PC-9 (cell line): ENCODE data around the gene TCP11L1. TPM values are rescaled to one million over a fixed set of nuclear protein-coding genes. Genes with fewer than 3 reads are reported as not detected.

Source experiments
- BruUV-seq: library from RNA; stranded (reverse); fragments of 400-500 nt; replicated peaks from 2 replicates; lab custom pipeline; 2021; lab: Mats Ljungman, UMichigan
- CTCF ChIA-PET: fragments of 300-600 bp; sonication (Branson Sonifier 250); formaldehyde crosslinking; loops from one replicate; lab custom pipeline; 2022; ENCODE audit warnings: antibody characterized with exemption; lab: Charles Lee
- POLR2A ChIA-PET: fragments of 300-600 bp; sonication (Branson Sonifier 250); formaldehyde crosslinking; loops from one replicate; lab custom pipeline; 2022; ENCODE audit warnings: antibody characterized with exemption; ENCODE audit not compliant: unreplicated experiment; lab: Charles Lee
- DNase-seq, 2 experiments: peaks; one replicate each; pipeline versions ENCODE4 v3.0.0 to v3.0.0-alpha.2; 2015 to 2022; ENCODE audit warnings: mixed read lengths in 1 of 2
- H2AFZ ChIP-seq: fragments of 200-600 bp; sonication (generic); 2 replicates; pipeline ENCODE4 v1.8.1; 2017; ENCODE audit warnings: antibody characterized with exemption
- H3F3A ChIP-seq: fragments of 200-600 bp; sonication (generic); 2 replicates; pipeline ENCODE4 v1.8.1; 2017; ENCODE audit warnings: antibody characterized with exemption, mild to moderate bottlenecking, low read depth; ENCODE audit not compliant: insufficient read depth
- H3K27ac ChIP-seq: fragments of 200-600 bp; sonication (generic); 2 replicates; pipeline ENCODE4 v1.6.1; 2016; ENCODE audit warnings: mixed run types
- H3K27me3 ChIP-seq: fragments of 200-600 bp; sonication (generic); 2 replicates; pipeline ENCODE4 v1.6.1; 2016; ENCODE audit warnings: low read depth, mixed run types; ENCODE audit not compliant: insufficient read depth
- H3K36me3 ChIP-seq: fragments of 200-600 bp; sonication (generic); 2 replicates; pipeline ENCODE4 v1.6.1; 2016; ENCODE audit warnings: low read depth, mixed run types
- H3K4me1 ChIP-seq: fragments of 200-600 bp; sonication (generic); replicated peaks from 2 replicates; pipeline ENCODE4 v1.6.1; 2016; ENCODE audit warnings: mixed run types; ENCODE audit not compliant: insufficient read depth
- H3K4me2 ChIP-seq: fragments of 200-600 bp; sonication (generic); 2 replicates; pipeline ENCODE4 v1.6.1; 2017; ENCODE audit warnings: mixed run types
- H3K4me3 ChIP-seq: fragments of 200-600 bp; sonication (generic); 2 replicates; pipeline ENCODE4 v1.6.1; 2016; ENCODE audit warnings: mixed run types
- H3K79me2 ChIP-seq: fragments of 200-600 bp; sonication (generic); 2 replicates; pipeline ENCODE4 v1.6.1; 2017; ENCODE audit warnings: low read depth, mixed run types
- H3K9me2 ChIP-seq: fragments of 200-600 bp; sonication (generic); 2 replicates; pipeline ENCODE4 v1.8.1; 2017; ENCODE audit warnings: mild to moderate bottlenecking; ENCODE audit not compliant: insufficient read depth
- H3K9me3 ChIP-seq: fragments of 200-600 bp; sonication (generic); 2 replicates; pipeline ENCODE4 v1.8.1; 2016; ENCODE audit warnings: low read depth; ENCODE audit not compliant: insufficient read depth
- H4K20me1 ChIP-seq: fragments of 200-600 bp; sonication (generic); 2 replicates; pipeline ENCODE4 v1.8.1; 2017; ENCODE audit not compliant: insufficient read depth
- CTCF ChIP-seq: fragments of 200-600 bp; sonication (generic); conservative IDR thresholded peaks from 2 replicates; pipeline ENCODE4 v1.6.1; 2017; ENCODE audit warnings: mixed run types, antibody characterized with exemption, mild to moderate bottlenecking, moderate library complexity
- EZH2 ChIP-seq: fragments of 200-600 bp; sonication (generic); IDR thresholded peaks from 2 replicates; pipeline ENCODE4 v1.8.0; 2017; ENCODE audit warnings: antibody characterized with exemption, low read depth
- intact Hi-C: fragments of 100-400 bp; cut with micrococcal nuclease; formaldehyde crosslinking; loops from one replicate; pipeline ENCODE4 v1.10.0; 2022; ENCODE audit not compliant: unreplicated experiment
- total RNA-seq: library from RNA; stranded (reverse); gene quantifications from 2 replicates; pipeline ENCODE4 v1.2.3, GENCODE V29; 2021

Gene TCP11L1
- total RNA-seq, 1 experiment from 2014 or later = 8.1 TPM

- ChIA-PET POLR2A (no interaction called here), CTCF (no interaction called here)
- Histone ChIP-seq H3K9me3 (no peaks in the 10 kb centered on the region), H3K4me2 (no peak overlapping the region), H3K36me3 (no peaks in the 10 kb centered on the region), H3K4me3 (no peak overlapping the region), H3K9me2 (no peaks in the 10 kb centered on the region), H4K20me1 (no peaks in the 10 kb centered on the region), H2AFZ (no peak overlapping the region), H3K79me2 (no peaks in the 10 kb centered on the region), H3K4me1 (0 out of 2 replicates have a peak, but pooled peaks cover 3% of the 10 kb centered on the region), H3K27ac (no peak overlapping the region), H3K27me3 (peaks cover 4% of the 10 kb centered on the region; the same call in 1 of the 2 replicates), H3F3A (0 out of 2 replicates have a peak, but pooled peaks cover 5% of the 10 kb centered on the region)
- no TSS peak for BruUV-seq
- TF ChIP-seq CTCF (no peak), EZH2 (no peak)
- DNase-seq = no peak
- intact Hi-C loops = no loop called here
These were observed 21.9 kb upstream of the TCP11L1 start for GRCh38 chr11:33017478-33017877.

DNA sequence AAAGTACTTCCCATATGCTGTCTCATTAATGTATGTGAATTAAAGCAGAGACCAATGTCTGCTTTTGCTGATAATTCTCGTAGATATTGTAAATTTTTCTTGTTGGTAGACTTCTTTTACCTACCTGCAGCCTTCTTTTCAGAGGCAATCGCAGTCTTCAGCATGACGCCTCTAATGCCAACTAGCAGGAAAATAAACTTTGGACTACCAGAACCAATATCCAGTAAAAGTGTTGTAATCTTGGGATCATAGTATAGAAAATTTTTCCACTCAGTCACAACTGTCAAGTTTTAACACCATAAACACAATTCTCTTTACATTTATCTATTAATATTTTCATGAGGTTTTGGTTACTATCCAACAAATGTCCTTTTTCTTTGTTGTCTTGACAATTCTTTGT lies 21.4 kb upstream of the TCP11L1 start:
- DNase-seq = no peak
- no peak for TF ChIP-seq CTCF
- no peak for TF ChIP-seq EZH2
- Histone ChIP-seq H3K4me2 (no peak overlapping the region), H3K79me2 (no peaks in the 10 kb centered on the region), H4K20me1 (no peaks in the 10 kb centered on the region), H3K27me3 (peaks cover 4% of the 10 kb centered on the region; the same call in 1 of the 2 replicates), H3K9me3 (no peaks in the 10 kb centered on the region), H3K36me3 (no peaks in the 10 kb centered on the region), H3F3A (0 out of 2 replicates have a peak, but pooled peaks cover 5% of the 10 kb centered on the region), H3K4me3 (no peak overlapping the region), H3K4me1 (0 out of 2 replicates have a peak, but pooled peaks cover 3% of the 10 kb centered on the region), H3K27ac (no peak overlapping the region), H2AFZ (no peak overlapping the region), H3K9me2 (no peaks in the 10 kb centered on the region)
- POLR2A ChIA-PET = no interaction called here
- CTCF ChIA-PET = no interaction called here
- intact Hi-C loops = no loop called here
- BruUV-seq = no TSS peak

DNA sequence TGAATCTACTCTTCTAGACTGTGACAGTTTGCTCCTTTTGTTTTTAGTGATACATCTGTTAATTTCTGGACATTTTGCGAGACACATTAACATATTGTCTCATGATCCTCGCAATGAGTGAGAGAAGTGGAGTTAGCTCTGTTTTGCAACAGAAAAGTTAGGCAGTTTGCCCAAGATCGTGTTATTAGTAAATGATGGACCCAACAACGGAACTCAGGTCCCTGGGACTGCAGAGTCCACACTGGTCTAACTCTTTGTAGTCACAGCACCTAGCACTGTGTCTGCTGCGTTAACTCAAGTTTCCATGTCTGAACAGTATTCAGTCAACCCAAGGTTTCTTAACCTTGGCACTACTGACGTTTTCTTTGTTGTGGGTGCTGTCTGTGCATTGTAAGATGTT lies 20.5 kb upstream of the TCP11L1 start:
- Histone ChIP-seq H4K20me1 (no peaks in the 10 kb centered on the region), H3K4me3 (no peak overlapping the region), H3K36me3 (no peaks in the 10 kb centered on the region), H3K27me3 (peaks cover 4% of the 10 kb centered on the region; the same call in 1 of the 2 replicates), H3F3A (0 out of 2 replicates have a peak, but pooled peaks cover 5% of the 10 kb centered on the region), H3K27ac (no peak overlapping the region), H3K4me2 (no peak overlapping the region), H3K9me3 (no peaks in the 10 kb centered on the region), H3K79me2 (no peaks in the 10 kb centered on the region), H3K4me1 (0 out of 2 replicates have a peak, but pooled peaks cover 3% of the 10 kb centered on the region), H3K9me2 (no peaks in the 10 kb centered on the region), H2AFZ (no peak overlapping the region)
- CTCF ChIA-PET = no interaction called here
- no TSS peak for BruUV-seq
- POLR2A ChIA-PET = no interaction called here
- intact Hi-C loops = no loop called here
- no peak for TF ChIP-seq EZH2
- DNase-seq = no peak

- CTCF ChIA-PET = interaction anchor here (0.6 kb wide), 1 partner anchor 12 kb away, joined by 3 read pairs; no protein-coding TSS in a partner anchor
These were observed 17.9 kb upstream of the TCP11L1 start for GRCh38 chr11:33021501-33021900.

More at GRCh38 chr11:33021501-33021900, 17.9 kb upstream of the TCP11L1 start:
- no peak for DNase-seq
- Histone ChIP-seq H3K4me3 (no peak overlapping the region), H3K36me3 (no peaks in the 10 kb centered on the region), H3K27ac (no peak overlapping the region), H4K20me1 (no peaks in the 10 kb centered on the region), H3K27me3 (peaks cover under 1% of the 10 kb centered on the region; the same call in 1 of the 2 replicates), H2AFZ (no peak overlapping the region), H3K4me2 (no peak overlapping the region), H3K9me3 (no peaks in the 10 kb centered on the region), H3K9me2 (no peaks in the 10 kb centered on the region), H3F3A (0 out of 2 replicates have a peak, but pooled peaks cover 2% of the 10 kb centered on the region), H3K79me2 (no peaks in the 10 kb centered on the region), H3K4me1 (0 out of 2 replicates have a peak, but pooled peaks cover under 1% of the 10 kb centered on the region)
- no TSS peak for BruUV-seq
- TF ChIP-seq CTCF (no peak), EZH2 (no peak)
- intact Hi-C loops = no loop called here
- POLR2A ChIA-PET = no interaction called here
